Panc1 (cell line): Measurements from ENCODE around the gene RIPOR2.

Experiments used
- POLR2AphosphoS5 ChIP-seq: IDR thresholded peaks from 2 replicates; pipeline ENCODE4 v1.6.1; 2012; ENCODE audit warnings: mild to moderate bottlenecking, low read depth, low read length, moderate library complexity
- SIN3A ChIP-seq: IDR thresholded peaks from 2 replicates; pipeline ENCODE4 v1.6.1; 2012; ENCODE audit warnings: low read depth, mild to moderate bottlenecking, low read length, moderate library complexity, borderline replicate concordance; ENCODE audit not compliant: insufficient read depth
- TF ChIP-seq, protein P1 (sequence below): fragments of 450-650 bp; IDR thresholded peaks from 2 replicates; pipeline ENCODE4 v1.5.1; 2017; ENCODE audit warnings: mild to moderate bottlenecking
- TF ChIP-seq, protein P2 (sequence below), 2 experiments: IDR thresholded peaks; 2 replicates each; pipeline ENCODE4 v1.6.1; 2011 to 2012; ENCODE audit warnings: low read depth in 2 of 2, control low read depth in 1 of 2, low read length in 1 of 2, mild to moderate bottlenecking in 1 of 2, moderate library complexity in 1 of 2; ENCODE audit not compliant: insufficient read depth in 1 of 2

DNA sequence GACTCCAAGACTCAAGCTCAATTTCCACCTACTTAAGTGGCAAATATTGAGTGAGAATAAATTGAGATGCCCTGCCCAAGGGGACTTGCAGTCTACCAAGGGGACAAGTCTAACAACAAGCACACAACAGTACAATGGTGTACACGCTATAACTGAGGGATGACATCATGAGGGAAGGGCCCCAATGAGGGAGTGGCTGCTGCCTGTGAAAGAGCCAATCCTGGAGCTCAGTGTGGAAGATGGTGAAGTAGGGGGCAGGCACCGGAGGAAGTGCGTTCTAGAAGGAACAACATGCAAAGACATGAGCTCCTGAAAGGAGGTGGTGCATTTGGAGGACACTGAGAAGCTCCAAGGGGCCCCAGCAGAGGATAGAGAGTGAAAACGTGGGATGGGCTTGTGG, 90.2 kb downstream of the RIPOR2 start:
- TF ChIP-seq, protein P1, sequence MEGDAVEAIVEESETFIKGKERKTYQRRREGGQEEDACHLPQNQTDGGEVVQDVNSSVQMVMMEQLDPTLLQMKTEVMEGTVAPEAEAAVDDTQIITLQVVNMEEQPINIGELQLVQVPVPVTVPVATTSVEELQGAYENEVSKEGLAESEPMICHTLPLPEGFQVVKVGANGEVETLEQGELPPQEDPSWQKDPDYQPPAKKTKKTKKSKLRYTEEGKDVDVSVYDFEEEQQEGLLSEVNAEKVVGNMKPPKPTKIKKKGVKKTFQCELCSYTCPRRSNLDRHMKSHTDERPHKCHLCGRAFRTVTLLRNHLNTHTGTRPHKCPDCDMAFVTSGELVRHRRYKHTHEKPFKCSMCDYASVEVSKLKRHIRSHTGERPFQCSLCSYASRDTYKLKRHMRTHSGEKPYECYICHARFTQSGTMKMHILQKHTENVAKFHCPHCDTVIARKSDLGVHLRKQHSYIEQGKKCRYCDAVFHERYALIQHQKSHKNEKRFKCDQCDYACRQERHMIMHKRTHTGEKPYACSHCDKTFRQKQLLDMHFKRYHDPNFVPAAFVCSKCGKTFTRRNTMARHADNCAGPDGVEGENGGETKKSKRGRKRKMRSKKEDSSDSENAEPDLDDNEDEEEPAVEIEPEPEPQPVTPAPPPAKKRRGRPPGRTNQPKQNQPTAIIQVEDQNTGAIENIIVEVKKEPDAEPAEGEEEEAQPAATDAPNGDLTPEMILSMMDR, result no peak
- TF ChIP-seq, protein P2, sequence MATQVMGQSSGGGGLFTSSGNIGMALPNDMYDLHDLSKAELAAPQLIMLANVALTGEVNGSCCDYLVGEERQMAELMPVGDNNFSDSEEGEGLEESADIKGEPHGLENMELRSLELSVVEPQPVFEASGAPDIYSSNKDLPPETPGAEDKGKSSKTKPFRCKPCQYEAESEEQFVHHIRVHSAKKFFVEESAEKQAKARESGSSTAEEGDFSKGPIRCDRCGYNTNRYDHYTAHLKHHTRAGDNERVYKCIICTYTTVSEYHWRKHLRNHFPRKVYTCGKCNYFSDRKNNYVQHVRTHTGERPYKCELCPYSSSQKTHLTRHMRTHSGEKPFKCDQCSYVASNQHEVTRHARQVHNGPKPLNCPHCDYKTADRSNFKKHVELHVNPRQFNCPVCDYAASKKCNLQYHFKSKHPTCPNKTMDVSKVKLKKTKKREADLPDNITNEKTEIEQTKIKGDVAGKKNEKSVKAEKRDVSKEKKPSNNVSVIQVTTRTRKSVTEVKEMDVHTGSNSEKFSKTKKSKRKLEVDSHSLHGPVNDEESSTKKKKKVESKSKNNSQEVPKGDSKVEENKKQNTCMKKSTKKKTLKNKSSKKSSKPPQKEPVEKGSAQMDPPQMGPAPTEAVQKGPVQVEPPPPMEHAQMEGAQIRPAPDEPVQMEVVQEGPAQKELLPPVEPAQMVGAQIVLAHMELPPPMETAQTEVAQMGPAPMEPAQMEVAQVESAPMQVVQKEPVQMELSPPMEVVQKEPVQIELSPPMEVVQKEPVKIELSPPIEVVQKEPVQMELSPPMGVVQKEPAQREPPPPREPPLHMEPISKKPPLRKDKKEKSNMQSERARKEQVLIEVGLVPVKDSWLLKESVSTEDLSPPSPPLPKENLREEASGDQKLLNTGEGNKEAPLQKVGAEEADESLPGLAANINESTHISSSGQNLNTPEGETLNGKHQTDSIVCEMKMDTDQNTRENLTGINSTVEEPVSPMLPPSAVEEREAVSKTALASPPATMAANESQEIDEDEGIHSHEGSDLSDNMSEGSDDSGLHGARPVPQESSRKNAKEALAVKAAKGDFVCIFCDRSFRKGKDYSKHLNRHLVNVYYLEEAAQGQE (IDR thresholded peaks at IDR 0.05; ENCODE audit: insufficient read depth in 1 of 2, low read depth in 2 of 2, low read length in 1 of 2), result no peak
- TF ChIP-seq POLR2AphosphoS5 (no peak), SIN3A (no peak)
